Transverse colon (tissue), 4 donors: ENCODE results near the gene IPO4.

Source experiments
- CTCF ChIP-seq, 5 experiments: fragments of 200-600 bp in 3 of 5; fragments of 450-650 bp in 2 of 5; sonication (generic) in 3 of 5; IDR thresholded peaks; 1 replicate in 2 of 5; 2 replicates in 3 of 5; pipeline ENCODE4 v1.5.1; 2016 to 2017; ENCODE audit warnings: antibody characterized with exemption in 5 of 5, inconsistent platforms in 3 of 5, mild to moderate bottlenecking in 2 of 5, moderate library complexity in 1 of 5
- POLR2A ChIP-seq: fragments of 450-650 bp; IDR thresholded peaks from one replicate; pipeline ENCODE4 v1.6.1; 2016; ENCODE audit warnings: antibody characterized with exemption, mild to moderate bottlenecking, moderate library complexity
- POLR2AphosphoS5 ChIP-seq, 3 donors: sonication (generic); formaldehyde crosslinking; IDR thresholded peaks; one replicate each; pipeline ENCODE4 v1.6.1; 2016; ENCODE audit warnings: antibody characterized with exemption in 3 of 3

GRCh38 chr14:24150061-24150460 lies 38.6 kb downstream of the IPO4 start:
- TF ChIP-seq CTCF (IDR thresholded peaks at IDR 0.05) (no peak), POLR2A (no peak), POLR2AphosphoS5 (IDR thresholded peaks at IDR 0.05) (no peak)
